Hepatocyte (in vitro differentiated cells): Measurements from ENCODE around the gene FOXE1. TPM values are rescaled to one million over a fixed set of nuclear protein-coding genes. Genes with fewer than 3 reads are reported as not detected.

Experiments
- DNase-seq: peaks from one replicate; pipeline ENCODE4 v3.0.0-alpha.2; 2016; ENCODE audit warnings: low spot score
- H2AFZ ChIP-seq: fragments of 200-600 bp; sonication (generic); 2 replicates; pipeline ENCODE4 v1.6.0; 2016; ENCODE audit warnings: antibody characterized with exemption, mild to moderate bottlenecking
- H3K27ac ChIP-seq: fragments of 200-600 bp; sonication (generic); 2 replicates; pipeline ENCODE4 v1.5.1; 2016; ENCODE audit warnings: mild to moderate bottlenecking
- H3K27me3 ChIP-seq: fragments of 200-600 bp; sonication (generic); 2 replicates; pipeline ENCODE4 v1.6.1; 2016
- H3K36me3 ChIP-seq: fragments of 200-600 bp; sonication (generic); replicated peaks from 2 replicates; pipeline ENCODE4 v1.5.1; 2016; ENCODE audit warnings: low read depth; ENCODE audit not compliant: insufficient read depth
- H3K4me1 ChIP-seq: fragments of 200-600 bp; sonication (generic); 2 replicates; pipeline ENCODE4 v1.5.1; 2016; ENCODE audit warnings: mild to moderate bottlenecking, moderate library complexity; ENCODE audit not compliant: insufficient read depth
- H3K4me2 ChIP-seq: fragments of 200-600 bp; sonication (generic); 2 replicates; pipeline ENCODE4 v1.6.0; 2016
- H3K4me3 ChIP-seq: fragments of 200-600 bp; sonication (generic); 2 replicates; pipeline ENCODE4 v1.5.1; 2016; ENCODE audit warnings: mild to moderate bottlenecking
- H3K79me2 ChIP-seq: fragments of 200-600 bp; sonication (generic); 2 replicates; pipeline ENCODE4 v1.6.0; 2017; ENCODE audit warnings: mild to moderate bottlenecking
- H3K9me2 ChIP-seq: fragments of 200-600 bp; sonication (generic); replicated peaks from 2 replicates; pipeline ENCODE4 v1.6.0; 2017; ENCODE audit warnings: mild to moderate bottlenecking; ENCODE audit not compliant: insufficient read depth
- H3K9me3 ChIP-seq: fragments of 200-600 bp; sonication (generic); 2 replicates; pipeline ENCODE4 v1.5.1; 2016; ENCODE audit warnings: low read depth, mild to moderate bottlenecking
- H4K20me1 ChIP-seq: fragments of 200-600 bp; sonication (generic); 2 replicates; pipeline ENCODE4 v1.6.0; 2016; ENCODE audit warnings: mild to moderate bottlenecking; ENCODE audit not compliant: insufficient read depth, poor library complexity, severe bottlenecking
- EZH2 ChIP-seq: fragments of 200-600 bp; sonication (generic); IDR thresholded peaks from 2 replicates; pipeline ENCODE4 v1.6.1; 2016; ENCODE audit warnings: antibody characterized with exemption, mild to moderate bottlenecking, borderline replicate concordance
- EZH2phosphoT487 ChIP-seq: fragments of 200-600 bp; sonication (generic); IDR thresholded peaks from one replicate; pipeline ENCODE4 v1.6.1; 2018; ENCODE audit warnings: antibody characterized with exemption, mild to moderate bottlenecking, low read depth, moderate library complexity; ENCODE audit not compliant: unreplicated experiment, severe bottlenecking
- WGBS: methylation state at CpG from one replicate; pipeline ENCODE4 v1.1.6; 2016; ENCODE audit warnings: low lambda C conversion rate; ENCODE audit errors: missing lambda C conversion rate; 5-methylcytosine and 5-hydroxymethylcytosine counted together
- polyA plus RNA-seq: library from polyadenylated mRNA; unstranded; fragments of >200 nt; fragmentation: Nextera tagmentation; extraction: Ambion mirVana; gene quantifications from 2 replicates; pipeline ENCODE4 v1.2.1, GENCODE V29; 2016
- total RNA-seq: library from RNA; depleted of rRNA; stranded (reverse); fragments of >200 nt; gene quantifications from 2 replicates; pipeline ENCODE4 v1.2.3, GENCODE V29; 2014
- TF ChIP-seq, protein P1 (sequence below): fragments of 200-600 bp; sonication (generic); IDR thresholded peaks from 2 replicates; pipeline ENCODE4 v1.5.1; 2016; ENCODE audit warnings: antibody characterized with exemption, mild to moderate bottlenecking; ENCODE audit not compliant: poor library complexity

The FOXE1 gene
- total and polyA plus RNA-seq, 2 experiments from 2014 or later, result 0.67 to 0.99 TPM

DNA sequence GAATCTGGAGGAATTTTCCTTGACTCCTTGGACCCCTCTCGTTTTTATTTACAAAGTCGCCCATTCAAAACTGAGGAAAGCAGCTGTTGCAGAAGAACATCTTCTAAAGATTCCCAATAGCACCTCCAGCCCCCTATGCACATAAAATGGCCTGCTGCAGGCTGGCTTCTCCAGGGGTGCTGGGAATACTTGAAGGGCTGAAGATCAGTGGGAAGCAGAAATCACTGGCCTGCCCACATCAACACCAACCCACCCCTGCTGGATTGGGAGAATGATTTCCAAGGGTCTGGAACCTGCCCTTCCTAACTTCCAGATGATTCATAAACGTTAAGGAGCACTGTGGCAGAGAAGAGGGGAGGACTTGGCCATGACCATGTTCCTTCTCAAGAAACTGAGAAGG lies 3.0 kb upstream of the FOXE1 start:
- Histone ChIP-seq H3K9me2 (no peaks in the 10 kb centered on the region), H3K27me3 (peaks cover 95% of the 10 kb centered on the region), H2AFZ (no peak overlapping the region), H3K36me3 (no peaks in the 10 kb centered on the region), H3K79me2 (no peaks in the 10 kb centered on the region), H3K9me3 (no peaks in the 10 kb centered on the region), H3K4me1 (peaks cover 15% of the 10 kb centered on the region), H3K27ac (no peak overlapping the region), H4K20me1 (no peaks in the 10 kb centered on the region), H3K4me3 (no peak overlapping the region), H3K4me2 (no peak overlapping the region)
- no peak for DNase-seq
- peak; percentile 28 for TF ChIP-seq EZH2
- TF ChIP-seq, protein P1, sequence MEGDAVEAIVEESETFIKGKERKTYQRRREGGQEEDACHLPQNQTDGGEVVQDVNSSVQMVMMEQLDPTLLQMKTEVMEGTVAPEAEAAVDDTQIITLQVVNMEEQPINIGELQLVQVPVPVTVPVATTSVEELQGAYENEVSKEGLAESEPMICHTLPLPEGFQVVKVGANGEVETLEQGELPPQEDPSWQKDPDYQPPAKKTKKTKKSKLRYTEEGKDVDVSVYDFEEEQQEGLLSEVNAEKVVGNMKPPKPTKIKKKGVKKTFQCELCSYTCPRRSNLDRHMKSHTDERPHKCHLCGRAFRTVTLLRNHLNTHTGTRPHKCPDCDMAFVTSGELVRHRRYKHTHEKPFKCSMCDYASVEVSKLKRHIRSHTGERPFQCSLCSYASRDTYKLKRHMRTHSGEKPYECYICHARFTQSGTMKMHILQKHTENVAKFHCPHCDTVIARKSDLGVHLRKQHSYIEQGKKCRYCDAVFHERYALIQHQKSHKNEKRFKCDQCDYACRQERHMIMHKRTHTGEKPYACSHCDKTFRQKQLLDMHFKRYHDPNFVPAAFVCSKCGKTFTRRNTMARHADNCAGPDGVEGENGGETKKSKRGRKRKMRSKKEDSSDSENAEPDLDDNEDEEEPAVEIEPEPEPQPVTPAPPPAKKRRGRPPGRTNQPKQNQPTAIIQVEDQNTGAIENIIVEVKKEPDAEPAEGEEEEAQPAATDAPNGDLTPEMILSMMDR, result no peak
- WGBS, result 31% methylated on average over 3 of the region's 3 CpGs

- DNase-seq, result no peak
- peak overlapping the region; percentile 92 for H3K4me2 ChIP-seq
- no peak for TF ChIP-seq EZH2
- TF ChIP-seq EZH2phosphoT487, result no peak
- TF ChIP-seq, protein P1, result no peak
- peaks cover 15% of the 10 kb centered on the region for H3K4me1 ChIP-seq
- no peak overlapping the region for H3K4me3 ChIP-seq
- no peaks in the 10 kb centered on the region for H3K36me3 ChIP-seq
- H2AFZ ChIP-seq, result no peak overlapping the region
- no peaks in the 10 kb centered on the region for H3K79me2 ChIP-seq
- no peaks in the 10 kb centered on the region for H3K9me3 ChIP-seq
- H3K27me3 ChIP-seq, result peaks cover 95% of the 10 kb centered on the region
- no peaks in the 10 kb centered on the region for H3K9me2 ChIP-seq
- H4K20me1 ChIP-seq, result no peaks in the 10 kb centered on the region
- H3K27ac ChIP-seq, result no peak overlapping the region
- 27% methylated on average over 13 of the region's 13 CpGs for WGBS
These were observed 2.1 kb upstream of the FOXE1 start for GRCh38 chr9:97850746-97851445.

DNA sequence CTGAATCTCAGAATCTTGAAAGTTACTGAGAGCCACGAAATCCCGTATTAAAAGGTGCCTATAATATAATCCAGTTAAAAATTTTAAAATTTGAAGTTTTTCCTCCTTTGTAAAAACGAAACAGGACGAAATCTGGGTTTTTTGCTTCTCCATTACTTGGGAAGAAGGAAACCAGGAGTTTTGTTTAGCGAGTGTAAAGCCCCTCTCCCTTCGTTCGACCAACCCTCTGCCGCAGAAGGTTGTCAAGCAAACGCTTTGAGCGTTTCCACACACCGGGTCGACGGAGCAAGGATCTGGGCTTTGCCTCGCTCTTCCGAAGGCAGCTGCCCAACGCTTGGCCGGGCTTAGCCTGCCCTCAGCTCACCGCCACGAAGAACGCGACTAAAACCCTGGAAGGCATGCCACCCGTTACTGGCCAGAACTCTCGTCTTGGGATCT lies 1.6 kb upstream of the FOXE1 start:
- Histone ChIP-seq H3K36me3 (no peaks in the 10 kb centered on the region), H2AFZ (no peak overlapping the region), H3K9me3 (no peaks in the 10 kb centered on the region), H3K9me2 (no peaks in the 10 kb centered on the region), H4K20me1 (no peaks in the 10 kb centered on the region), H3K4me2 (peak overlapping the region; percentile 92), H3K79me2 (no peaks in the 10 kb centered on the region), H3K27ac (no peak overlapping the region), H3K27me3 (peaks cover 95% of the 10 kb centered on the region), H3K4me1 (peaks cover 15% of the 10 kb centered on the region), H3K4me3 (no peak overlapping the region)
- TF ChIP-seq, protein P1, result no peak
- no peak for TF ChIP-seq EZH2
- TF ChIP-seq EZH2phosphoT487, result no peak
- 8% methylated on average over 17 of the region's 23 CpGs for WGBS
- DNase-seq, result no peak
